ENCODE results near the gene GPRC5D.

The GPRC5D gene

DNA sequence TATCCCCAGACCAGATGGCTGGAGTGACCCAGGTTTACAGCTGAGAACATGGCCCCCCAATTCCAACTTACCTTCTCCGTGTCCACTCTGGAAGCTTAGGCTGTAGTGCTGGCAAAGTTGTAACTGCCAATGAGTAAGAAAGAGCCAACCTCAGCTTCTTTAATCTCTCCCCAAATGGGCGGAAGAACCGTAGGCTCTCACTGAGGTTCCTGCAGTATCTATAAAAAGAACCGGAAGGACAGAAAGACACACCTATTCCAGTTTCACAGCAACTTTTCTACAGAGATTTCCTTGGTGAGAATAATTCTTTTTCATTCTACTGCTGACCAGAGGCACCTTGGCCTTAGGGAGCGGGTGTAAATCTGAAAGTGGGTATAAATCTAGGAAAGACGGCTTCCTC lies at the start of gene GPRC5D:
Gene GPRC5D (minus strand): TSS at position 135 of the 400 bp plus-strand sequence. CDS start 1,786 bp downstream, outside the sequence.
- DNase-seq (ENCODE audit: low read depth, low spot score) = no peak

DNA sequence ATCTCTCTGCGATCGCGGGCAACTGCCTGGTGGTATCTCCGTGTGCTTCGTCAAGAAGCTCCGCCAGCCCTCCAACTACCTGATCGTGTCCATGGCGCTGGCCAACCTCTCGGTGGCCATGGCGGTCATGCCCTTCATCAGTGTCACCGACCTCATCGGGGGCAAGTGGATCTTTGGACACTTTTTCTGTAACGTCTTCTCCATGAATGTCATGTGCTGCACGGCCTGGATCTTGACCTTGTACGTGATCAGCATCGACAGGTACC lies 49.7 kb upstream of the GPRC5D start:
- no peak for DNase-seq (ENCODE audit: low read depth, low spot score)

- no peak for DNase-seq (ENCODE audit: low read depth, low spot score)
Observed at GRCh38 chr12:13000925-13001774, 49.2 kb upstream of the GPRC5D start.

DNA sequence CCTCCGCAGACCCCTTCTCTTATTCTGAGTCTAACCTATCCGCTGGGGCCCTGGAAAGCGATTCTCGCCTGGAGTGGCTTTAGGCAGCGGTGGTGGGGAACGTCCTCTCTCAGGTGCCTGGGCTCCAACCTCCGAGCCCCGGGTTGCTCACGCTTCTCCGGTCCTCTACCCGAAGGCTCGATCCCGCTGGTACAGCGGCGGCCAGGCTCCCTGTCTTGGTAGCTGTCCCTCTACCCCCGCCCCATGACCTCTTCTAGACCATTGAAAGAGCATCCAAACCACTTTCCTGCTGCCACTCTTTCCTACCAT lies 48.6 kb upstream of the GPRC5D start:
- no peak for DNase-seq (ENCODE audit: low read depth, low spot score)

DNA sequence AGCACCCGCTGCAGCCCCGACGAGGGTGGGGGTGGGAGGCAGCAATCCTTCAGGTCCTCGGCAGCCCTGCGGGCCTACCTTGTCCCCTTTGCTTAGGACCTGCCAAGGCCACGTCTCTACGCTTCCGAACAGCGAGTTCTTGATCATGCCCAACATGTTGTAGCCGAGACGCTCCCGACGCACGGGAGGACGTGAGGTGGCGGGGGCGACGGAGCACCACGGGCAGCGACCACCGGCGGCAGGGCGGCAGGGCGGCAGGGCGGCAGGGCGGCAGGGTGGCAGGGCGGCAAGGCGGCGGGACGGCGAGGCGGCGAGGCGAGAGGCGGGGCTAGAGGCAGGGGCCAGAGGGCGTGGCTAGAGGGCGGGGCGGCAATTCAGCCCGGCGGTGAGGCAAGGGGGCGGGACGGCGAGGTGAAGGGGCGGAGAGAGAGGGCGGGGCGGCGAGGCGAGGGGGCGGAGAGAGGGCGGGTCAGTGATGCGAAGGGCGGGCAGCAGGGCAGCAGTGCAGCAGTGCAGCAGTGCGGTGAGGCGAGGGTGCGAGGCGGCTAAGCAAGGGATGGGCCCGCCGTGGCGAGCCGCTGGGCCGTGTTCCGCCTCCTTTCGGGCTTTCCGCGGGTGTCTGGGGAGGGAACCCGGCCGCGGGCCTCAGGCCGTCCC lies 48.1 kb upstream of the GPRC5D start, which contains the start of gene HEBP1:
Gene HEBP1 (minus strand): TSS at position 307 of the 657 bp plus-strand sequence. CDS start 151 bp downstream, at position 156.
- peak; percentile 93 for DNase-seq (ENCODE audit: low read depth, low spot score)

DNA sequence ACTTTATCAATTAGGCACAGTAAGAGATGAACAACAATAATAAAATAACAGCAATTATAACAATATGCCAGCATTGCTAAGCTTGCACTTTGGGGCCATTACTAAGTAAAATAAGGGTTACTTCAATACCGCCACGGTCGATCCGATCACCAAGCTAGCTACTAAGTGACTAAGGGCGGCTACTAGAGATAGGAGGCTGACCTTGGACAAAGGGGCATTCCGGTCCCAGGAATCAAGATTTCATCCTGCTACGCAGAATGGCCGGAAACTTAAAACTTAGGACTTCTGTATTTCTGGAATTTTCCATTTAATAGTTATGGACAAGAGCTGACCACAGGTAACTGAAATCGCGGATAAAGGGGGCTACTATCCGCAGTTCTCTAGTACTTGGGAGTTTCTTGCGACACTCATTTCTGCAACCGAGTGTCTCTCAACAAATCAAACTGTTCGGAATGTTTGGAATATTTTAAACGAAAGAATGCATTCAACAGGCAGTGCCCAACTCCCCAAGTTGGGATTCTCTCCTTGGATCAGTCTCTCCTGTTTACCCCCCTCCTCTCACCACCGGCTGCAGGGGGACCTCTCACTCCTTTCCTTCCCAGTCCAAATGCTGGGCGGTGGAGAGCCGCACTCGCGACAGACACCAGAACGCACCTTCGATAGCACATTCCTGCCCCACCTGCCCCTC lies 47.4 kb upstream of the GPRC5D start:
- DNase-seq (ENCODE audit: low read depth, low spot score) = no peak

- DNase-seq (ENCODE audit: low read depth, low spot score) = no peak
Observed at GRCh38 chr12:12998248-12998647, 46.3 kb upstream of the GPRC5D start.

DNA sequence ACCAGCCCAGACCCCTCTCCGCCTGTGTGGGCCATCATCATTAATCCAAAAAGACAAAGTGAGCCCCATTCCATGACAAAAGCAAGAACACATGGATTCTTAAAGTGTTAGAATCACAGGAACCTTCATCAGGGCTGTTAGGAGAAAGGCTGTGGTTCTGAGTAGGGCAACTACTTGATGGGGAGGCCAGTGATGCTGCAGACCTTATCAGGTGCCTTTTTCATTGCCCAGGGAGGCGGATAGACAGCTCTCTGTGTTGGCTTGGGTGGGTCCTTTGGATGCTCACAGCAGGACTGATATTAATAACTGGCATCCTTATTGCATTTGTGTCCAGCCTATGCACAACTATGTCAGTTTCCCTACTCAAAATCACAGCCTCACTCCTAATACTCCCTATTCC lies 45.8 kb upstream of the GPRC5D start:
- no peak for DNase-seq (ENCODE audit: low read depth, low spot score)

DNA sequence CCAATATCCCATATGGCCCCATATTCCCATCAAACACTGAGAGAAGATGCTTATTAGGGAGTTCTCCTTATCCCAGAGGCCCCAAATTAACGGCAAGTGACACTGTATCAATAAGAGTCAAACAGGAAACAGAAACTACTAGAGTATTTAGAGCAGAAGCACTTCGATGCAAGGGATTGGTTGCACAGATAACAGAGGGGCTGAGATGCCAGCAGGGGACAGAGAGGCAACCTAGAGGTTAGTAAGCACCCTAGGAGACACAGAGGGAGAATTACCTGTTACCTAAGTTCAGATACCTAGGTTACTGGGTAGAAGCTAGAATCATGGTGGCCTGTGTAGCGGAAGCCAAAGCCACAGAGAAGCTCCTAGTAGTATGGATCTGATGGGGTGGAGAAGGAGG lies 45.2 kb upstream of the GPRC5D start:
- no peak for DNase-seq (ENCODE audit: low read depth, low spot score)

GRCh38 chr12:12996209-12996608 lies 44.2 kb upstream of the GPRC5D start:
- no peak for DNase-seq (ENCODE audit: low read depth, low spot score)

DNA sequence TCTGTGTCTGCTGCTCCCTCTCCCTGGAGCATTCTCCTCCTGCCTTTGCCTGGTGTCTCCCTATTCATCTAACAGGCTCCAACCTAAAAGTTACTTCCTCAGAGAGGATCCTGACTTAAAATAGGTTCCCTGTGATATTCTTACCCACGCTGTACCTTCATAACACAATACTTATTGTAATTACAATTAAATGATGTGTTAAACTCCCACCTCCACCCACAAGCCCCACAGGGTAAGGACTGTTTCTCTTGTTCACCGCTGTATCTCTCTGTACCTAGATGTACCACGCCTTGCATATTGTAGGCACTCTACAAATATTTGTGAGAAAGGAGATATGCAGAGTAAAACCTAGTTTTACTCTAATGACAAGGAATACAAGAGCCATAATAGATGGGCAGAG lies 43.1 kb upstream of the GPRC5D start:
- DNase-seq (ENCODE audit: low read depth, low spot score) = no peak

GRCh38 chr12:12993367-12993766 lies 41.4 kb upstream of the GPRC5D start:
- no peak for DNase-seq (ENCODE audit: low read depth, low spot score)

DNA sequence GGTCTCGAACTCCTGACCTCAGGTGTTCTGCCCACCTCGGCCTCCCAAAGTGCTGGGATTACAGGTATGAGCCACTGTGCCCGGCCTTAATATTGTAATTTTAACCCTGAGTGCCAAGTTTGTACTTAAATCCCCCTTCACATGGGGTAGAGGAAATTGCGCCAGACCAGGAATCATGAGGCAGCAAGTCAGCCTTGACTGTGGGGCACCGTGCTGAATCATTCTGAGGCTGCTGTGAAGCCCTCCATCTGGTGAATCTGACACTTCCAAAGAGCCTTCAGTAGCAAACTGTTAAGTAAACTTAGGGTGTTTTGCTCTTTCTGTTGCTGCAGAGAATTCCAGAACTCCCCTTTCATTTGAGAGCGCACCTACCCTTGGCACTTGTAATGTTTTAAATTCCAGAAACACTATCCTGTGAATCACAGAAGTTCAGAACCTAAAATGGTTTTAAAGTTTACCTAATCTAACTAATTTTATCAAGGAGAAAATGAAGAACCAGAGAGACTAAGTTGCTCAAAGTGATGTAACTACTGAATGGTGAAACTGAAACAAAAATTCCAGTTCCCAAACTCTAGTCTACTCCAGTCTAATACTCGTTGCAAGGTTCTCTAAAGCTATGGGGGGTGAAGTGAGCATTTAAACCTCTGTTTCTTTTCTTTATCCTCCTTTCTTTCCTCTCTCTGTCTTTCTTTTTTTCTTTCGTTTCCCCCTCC lies 40.6 kb upstream of the GPRC5D start:
- DNase-seq (ENCODE audit: low read depth, low spot score) = no peak

GRCh38 chr12:12990700-12991468 lies 38.9 kb upstream of the GPRC5D start:
- DNase-seq (ENCODE audit: low read depth, low spot score) = no peak

GRCh38 chr12:12987421-12987820 lies 35.5 kb upstream of the GPRC5D start:
- DNase-seq (ENCODE audit: low read depth, low spot score) = no peak

- DNase-seq (ENCODE audit: low read depth, low spot score) = no peak
Observed at GRCh38 chr12:12986775-12987331, 34.9 kb upstream of the GPRC5D start.

- DNase-seq (ENCODE audit: low read depth, low spot score) = no peak
Observed at GRCh38 chr12:12985817-12986408, 33.9 kb upstream of the GPRC5D start.

GRCh38 chr12:12984149-12984548 lies 32.2 kb upstream of the GPRC5D start:
- DNase-seq (ENCODE audit: low read depth, low spot score) = no peak

DNA sequence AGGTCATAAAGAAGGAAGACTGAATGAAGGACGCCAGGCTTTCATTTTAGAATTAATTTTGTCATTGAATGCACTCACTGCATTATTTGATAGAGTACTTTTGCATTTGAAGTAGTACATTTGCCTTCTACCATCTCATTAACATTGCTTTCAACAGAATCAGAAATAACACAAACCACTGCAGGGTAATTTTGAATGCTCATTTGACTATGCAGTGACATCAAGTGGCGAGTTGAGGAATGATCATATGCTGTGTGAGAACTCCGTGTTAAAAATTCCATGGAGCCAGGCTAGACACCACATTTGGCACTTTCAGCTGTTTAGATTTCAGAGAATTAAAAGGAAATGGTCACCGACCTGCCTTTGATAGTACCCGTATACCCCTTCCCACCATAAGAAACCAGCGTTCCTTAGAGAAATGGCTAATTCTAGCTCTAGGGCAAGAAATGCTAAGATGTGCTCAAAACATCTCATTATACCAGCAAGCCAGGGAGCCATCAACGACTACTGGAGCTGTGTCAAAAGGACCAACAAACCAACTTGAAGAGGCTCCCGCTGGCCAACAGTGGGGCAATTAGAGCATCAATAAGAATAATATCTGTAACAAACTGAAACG lies 31.6 kb upstream of the GPRC5D start:
- DNase-seq (ENCODE audit: low read depth, low spot score) = no peak

- DNase-seq (ENCODE audit: low read depth, low spot score) = no peak
Observed at GRCh38 chr12:12982331-12982730, 30.4 kb upstream of the GPRC5D start.

Data from activated naive CD8-positive, alpha-beta T cell treated with anti-CD3 and anti-CD28 coated beads, Interleukin-2, amount 50 U/mL, for 16 hours (primary cell).